Coronary artery (tissue), 2 donors: ENCODE data around the gene DOCK4.
A peak's percentile ranks its signal among the peaks of the same experiment; 100 is the strongest.

Experiments used
- DNase-seq: peaks from one replicate; pipeline ENCODE4 v3.0.0-alpha.2; 2017; ENCODE audit warnings: low spot score
- H3K27ac ChIP-seq, 2 donors: fragments of 200-600 bp; sonication (generic); one replicate each; pipeline ENCODE4 v1.5.1; 2016 to 2019
- H3K4me3 ChIP-seq: fragments of 200-600 bp; sonication (generic); 2 replicates; pipeline ENCODE4 v1.5.1; 2016; ENCODE audit warnings: mild to moderate bottlenecking, moderate library complexity
- CTCF ChIP-seq: fragments of 200-600 bp; sonication (generic); IDR thresholded peaks from one replicate; pipeline ENCODE4 v1.5.1; 2019; ENCODE audit warnings: antibody characterized with exemption

The DOCK4 gene

GRCh38 chr7:112113913-112114575, 92.2 kb downstream of the DOCK4 start:
- TF ChIP-seq CTCF, result no peak
- Histone ChIP-seq H3K4me3 (no peak overlapping the region), H3K27ac (no peak overlapping the region)
- no peak for DNase-seq

- no peak for DNase-seq
- Histone ChIP-seq H3K4me3 (no peak overlapping the region), H3K27ac (peak overlapping the region; percentile 46 to 62)
- TF ChIP-seq CTCF, result no peak
Measured at GRCh38 chr7:112112822-112113255, 93.4 kb downstream of the DOCK4 start.

GRCh38 chr7:112110651-112111050, 95.5 kb downstream of the DOCK4 start:
- no peak overlapping the region for H3K4me3 ChIP-seq
- no peak for DNase-seq
- no peak overlapping the region for H3K27ac ChIP-seq
- TF ChIP-seq CTCF, result no peak

- H3K4me3 ChIP-seq, result no peak overlapping the region
- H3K27ac ChIP-seq, result no peak overlapping the region
- no peak for DNase-seq
- TF ChIP-seq CTCF, result no peak
Measured at GRCh38 chr7:112110175-112110574, 96.0 kb downstream of the DOCK4 start.

- Histone ChIP-seq H3K4me3 (no peak overlapping the region), H3K27ac (no peak overlapping the region)
- no peak for DNase-seq
- TF ChIP-seq CTCF, result no peak
Measured at GRCh38 chr7:112108981-112109380, 97.2 kb downstream of the DOCK4 start.

- DNase-seq, result no peak
- H3K4me3 ChIP-seq, result no peak overlapping the region
- no peak for TF ChIP-seq CTCF
- H3K27ac ChIP-seq, result no peak overlapping the region
Measured at GRCh38 chr7:112105584-112106530, 100.3 kb downstream of the DOCK4 start.
